MG63 (cell line): ENCODE results near the gene IL23R. TPM values are rescaled to one million over a fixed set of nuclear protein-coding genes. Genes with fewer than 3 reads are reported as not detected.

Experiments used
- DNase-seq: peaks from one replicate; pipeline ENCODE4 v3.0.0-alpha.2; 2020
- H3K27me3 ChIP-seq: fragments of 250-450 bp; sonication (Bioruptor Pico); 2 replicates; pipeline ENCODE4 v1.5.1; 2020; ENCODE audit warnings: mild to moderate bottlenecking, moderate library complexity
- H3K36me3 ChIP-seq: fragments of 250-450 bp; sonication (Bioruptor Pico); 2 replicates; pipeline ENCODE4 v1.5.1; 2020; ENCODE audit warnings: mild to moderate bottlenecking, moderate library complexity
- H3K4me3 ChIP-seq: fragments of 250-450 bp; sonication (Bioruptor Pico); 2 replicates; pipeline ENCODE4 v1.5.1; 2020; ENCODE audit warnings: mild to moderate bottlenecking, moderate library complexity
- H3K9me3 ChIP-seq: fragments of 250-450 bp; sonication (Bioruptor Pico); 2 replicates; pipeline ENCODE4 v1.5.1; 2020; ENCODE audit warnings: mild to moderate bottlenecking, moderate library complexity
- total RNA-seq: library from RNA; depleted of rRNA; stranded (reverse); fragments of >200 nt; shearing (Covaris generic); gene quantifications from 2 replicates; pipeline ENCODE4 v1.2.3, GENCODE V29; 2014; ENCODE audit warnings: low replicate concordance

Gene IL23R
- total RNA-seq, 1 experiment from 2014 or later = not detected

- Histone ChIP-seq H3K9me3 (no peaks in the 10 kb centered on the region), H3K4me3 (no peak overlapping the region), H3K36me3 (no peaks in the 10 kb centered on the region), H3K27me3 (no peaks in the 10 kb centered on the region)
- no peak for DNase-seq
These were observed 43.3 kb downstream of the IL23R start for GRCh38 chr1:67209521-67209920.

DNA sequence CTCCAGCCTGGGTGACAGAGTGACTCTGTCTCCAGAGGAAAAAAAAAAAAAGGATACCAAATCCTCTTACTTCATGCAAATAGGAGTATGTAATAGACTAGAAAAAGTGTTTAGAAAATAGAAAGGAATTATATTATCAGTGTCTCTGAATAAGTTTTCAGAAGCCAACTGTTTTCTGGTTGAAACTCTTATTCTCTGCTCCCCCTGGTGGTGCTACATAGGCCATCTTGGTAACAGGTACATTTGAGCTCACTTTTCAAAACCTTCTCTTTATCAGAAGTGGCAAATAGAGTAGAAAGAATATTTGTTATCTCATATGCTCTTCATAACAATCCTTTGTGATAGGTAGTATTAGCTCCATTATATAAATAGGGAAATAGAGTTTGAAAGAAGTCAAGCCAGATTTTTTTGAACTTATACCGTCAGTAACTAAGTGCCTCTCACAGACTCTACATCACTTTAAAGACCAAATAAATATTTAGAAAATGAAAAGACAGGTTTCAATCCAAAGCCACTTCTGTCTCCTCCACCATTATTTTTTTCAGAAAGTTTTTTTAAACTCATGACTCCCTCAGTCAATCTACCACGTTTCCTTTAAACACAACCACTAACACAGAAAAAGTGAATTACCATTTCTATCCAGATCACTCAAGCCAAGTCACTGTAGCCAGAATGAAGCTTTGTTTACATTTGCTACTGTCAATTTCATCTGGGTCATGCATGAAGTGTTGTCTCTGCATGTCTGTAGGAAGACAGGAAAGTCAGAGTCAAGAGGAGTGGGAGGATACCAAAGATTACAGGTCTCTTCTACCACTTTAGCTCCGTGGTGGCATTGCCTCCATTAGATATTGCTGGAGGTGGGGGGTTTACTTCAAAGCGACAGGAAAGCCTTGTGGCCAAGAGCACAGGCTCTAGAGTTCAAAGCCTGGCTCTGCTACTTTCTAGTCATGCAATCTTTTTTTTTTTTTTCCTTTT, 45.6 kb downstream of the IL23R start:
- no peak overlapping the region for H3K4me3 ChIP-seq
- no peaks in the 10 kb centered on the region for H3K27me3 ChIP-seq
- no peaks in the 10 kb centered on the region for H3K9me3 ChIP-seq
- H3K36me3 ChIP-seq = no peaks in the 10 kb centered on the region
- no peak for DNase-seq

- no peaks in the 10 kb centered on the region for H3K36me3 ChIP-seq
- H3K4me3 ChIP-seq = no peak overlapping the region
- H3K27me3 ChIP-seq = no peaks in the 10 kb centered on the region
- DNase-seq = no peak
- no peaks in the 10 kb centered on the region for H3K9me3 ChIP-seq
These were observed 46.9 kb downstream of the IL23R start for GRCh38 chr1:67213164-67213563.

- DNase-seq = no peak
- Histone ChIP-seq H3K9me3 (no peaks in the 10 kb centered on the region), H3K27me3 (no peaks in the 10 kb centered on the region), H3K36me3 (no peaks in the 10 kb centered on the region), H3K4me3 (no peak overlapping the region)
These were observed 47.7 kb downstream of the IL23R start for GRCh38 chr1:67213948-67214347.

GRCh38 chr1:67214420-67215174, 48.3 kb downstream of the IL23R start:
- Histone ChIP-seq H3K9me3 (no peaks in the 10 kb centered on the region), H3K36me3 (no peaks in the 10 kb centered on the region), H3K27me3 (no peaks in the 10 kb centered on the region), H3K4me3 (no peak overlapping the region)
- no peak for DNase-seq

- H3K4me3 ChIP-seq = no peak overlapping the region
- H3K9me3 ChIP-seq = no peaks in the 10 kb centered on the region
- no peak for DNase-seq
- H3K36me3 ChIP-seq = no peaks in the 10 kb centered on the region
- no peaks in the 10 kb centered on the region for H3K27me3 ChIP-seq
These were observed 50.1 kb downstream of the IL23R start for GRCh38 chr1:67216401-67216800.

GRCh38 chr1:67217417-67217816, 51.2 kb downstream of the IL23R start:
- no peak for DNase-seq
- no peaks in the 10 kb centered on the region for H3K9me3 ChIP-seq

GRCh38 chr1:67217938-67218337, 51.7 kb downstream of the IL23R start:
- DNase-seq = no peak
- Histone ChIP-seq H3K36me3 (no peaks in the 10 kb centered on the region), H3K4me3 (no peak overlapping the region), H3K9me3 (no peaks in the 10 kb centered on the region), H3K27me3 (no peaks in the 10 kb centered on the region)

More at GRCh38 chr1:67217417-67217816, 51.2 kb downstream of the IL23R start:
- Histone ChIP-seq H3K27me3 (no peaks in the 10 kb centered on the region), H3K4me3 (no peak overlapping the region), H3K36me3 (no peaks in the 10 kb centered on the region)

- H3K9me3 ChIP-seq = no peaks in the 10 kb centered on the region
- no peaks in the 10 kb centered on the region for H3K36me3 ChIP-seq
- H3K27me3 ChIP-seq = no peaks in the 10 kb centered on the region
- DNase-seq = no peak
- no peak overlapping the region for H3K4me3 ChIP-seq
These were observed 58.6 kb downstream of the IL23R start for GRCh38 chr1:67224856-67225255.

GRCh38 chr1:67226688-67227087, 60.4 kb downstream of the IL23R start:
- no peak for DNase-seq
- no peak overlapping the region for H3K4me3 ChIP-seq

DNA sequence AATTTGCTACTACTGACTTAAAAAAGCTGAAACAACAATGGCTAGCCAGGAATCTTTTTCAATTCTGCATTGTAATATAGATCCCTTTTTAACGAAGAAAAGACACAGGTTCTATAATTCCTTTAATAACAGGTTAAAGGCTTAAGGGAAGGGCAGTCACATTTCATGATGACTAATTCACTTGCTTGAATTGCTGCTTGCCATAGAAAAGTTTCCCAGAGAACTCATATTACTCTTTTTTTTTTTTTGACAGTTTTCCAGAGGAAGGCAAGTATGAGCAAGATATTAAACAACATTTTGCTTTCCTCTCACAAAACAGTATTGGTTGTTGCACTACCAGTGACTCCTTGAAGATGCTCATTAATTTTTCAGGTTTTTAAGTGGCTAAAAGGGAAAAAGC, 60.9 kb downstream of the IL23R start:
- no peaks in the 10 kb centered on the region for H3K9me3 ChIP-seq
- H3K4me3 ChIP-seq = no peak overlapping the region
- no peak for DNase-seq
- no peaks in the 10 kb centered on the region for H3K36me3 ChIP-seq
- no peaks in the 10 kb centered on the region for H3K27me3 ChIP-seq

More at GRCh38 chr1:67226688-67227087, 60.4 kb downstream of the IL23R start:
- no peaks in the 10 kb centered on the region for H3K36me3 ChIP-seq
- H3K9me3 ChIP-seq = no peaks in the 10 kb centered on the region
- no peaks in the 10 kb centered on the region for H3K27me3 ChIP-seq

- Histone ChIP-seq H3K36me3 (no peaks in the 10 kb centered on the region), H3K9me3 (no peaks in the 10 kb centered on the region), H3K4me3 (no peak overlapping the region), H3K27me3 (no peaks in the 10 kb centered on the region)
- DNase-seq = no peak
These were observed 62.5 kb downstream of the IL23R start for GRCh38 chr1:67228791-67229190.

DNA sequence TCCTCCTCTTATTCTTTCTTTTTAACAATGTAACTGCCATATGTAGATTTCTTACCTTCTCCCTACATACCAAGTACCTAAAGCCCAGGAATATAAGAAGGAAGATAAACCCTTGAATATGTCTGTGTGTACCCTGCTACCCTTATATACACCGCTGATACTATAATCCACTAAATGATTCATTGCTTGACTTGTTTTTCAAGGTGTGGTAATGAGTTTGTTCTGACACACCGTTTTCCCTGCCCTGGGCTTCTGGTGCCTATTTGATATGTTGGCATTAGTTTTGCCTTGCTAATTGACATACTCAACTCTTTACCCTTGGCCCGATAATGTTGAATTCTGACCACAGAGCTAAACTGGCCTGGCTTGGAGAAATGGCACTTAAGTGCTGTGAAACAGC, 64.3 kb downstream of the IL23R start:
- Histone ChIP-seq H3K9me3 (no peaks in the 10 kb centered on the region), H3K36me3 (no peaks in the 10 kb centered on the region)
- no peak for DNase-seq

DNA sequence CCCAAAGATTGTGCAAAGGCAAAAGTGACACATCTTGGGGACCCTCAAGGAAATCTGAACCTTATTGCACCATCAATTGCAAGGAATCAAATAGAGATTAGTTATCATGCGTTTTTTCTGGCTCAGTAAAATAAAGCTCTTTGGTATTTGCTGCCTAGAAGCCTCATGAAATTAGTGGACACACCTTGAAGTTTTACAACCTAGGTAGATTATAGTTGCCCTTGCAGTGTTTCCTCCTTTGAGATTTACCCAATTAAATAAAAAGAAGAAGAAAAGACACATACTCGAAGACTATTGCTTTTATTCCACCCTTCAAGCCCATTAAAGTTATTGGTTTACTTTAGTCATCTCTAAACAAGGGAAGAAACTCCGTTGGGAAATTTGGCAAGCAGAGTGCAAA, 70.0 kb downstream of the IL23R start:
- no peak for DNase-seq
- no peak overlapping the region for H3K4me3 ChIP-seq
- H3K9me3 ChIP-seq = no peaks in the 10 kb centered on the region
- no peaks in the 10 kb centered on the region for H3K36me3 ChIP-seq
- no peaks in the 10 kb centered on the region for H3K27me3 ChIP-seq

More for the DNA sequence above, 64.3 kb downstream of the IL23R start:
- H3K4me3 ChIP-seq = no peak overlapping the region
- H3K27me3 ChIP-seq = no peaks in the 10 kb centered on the region

DNA sequence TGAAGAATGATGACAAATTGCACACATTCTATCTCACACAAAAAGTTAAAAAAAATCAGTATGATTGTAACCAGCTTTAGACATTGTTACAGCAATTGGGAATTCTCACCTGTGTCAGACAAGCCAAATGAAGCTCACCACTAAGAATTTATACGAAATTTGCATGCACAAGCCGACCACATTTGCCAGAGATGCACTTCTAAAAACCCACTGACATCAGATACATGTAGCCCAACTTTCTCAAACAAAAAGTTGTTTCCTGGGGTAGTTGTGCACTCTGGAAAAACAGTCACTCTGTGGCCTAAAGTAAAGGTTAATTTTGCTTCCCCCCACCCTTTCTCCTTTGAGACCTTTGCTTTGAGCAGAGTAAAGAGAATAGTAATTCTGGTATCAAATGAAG, 73.5 kb downstream of the IL23R start:
- DNase-seq = no peak
- H3K36me3 ChIP-seq = no peaks in the 10 kb centered on the region

GRCh38 chr1:67241200-67241746, 75.0 kb downstream of the IL23R start:
- no peak for DNase-seq
- no peaks in the 10 kb centered on the region for H3K9me3 ChIP-seq
- no peaks in the 10 kb centered on the region; the same call in 1 of the 2 replicates for H3K27me3 ChIP-seq
- no peak overlapping the region for H3K4me3 ChIP-seq
- no peaks in the 10 kb centered on the region for H3K36me3 ChIP-seq

More for the DNA sequence above, 73.5 kb downstream of the IL23R start:
- no peaks in the 10 kb centered on the region for H3K9me3 ChIP-seq
- H3K4me3 ChIP-seq = no peak overlapping the region
- no peaks in the 10 kb centered on the region; the same call in 1 of the 2 replicates for H3K27me3 ChIP-seq

DNA sequence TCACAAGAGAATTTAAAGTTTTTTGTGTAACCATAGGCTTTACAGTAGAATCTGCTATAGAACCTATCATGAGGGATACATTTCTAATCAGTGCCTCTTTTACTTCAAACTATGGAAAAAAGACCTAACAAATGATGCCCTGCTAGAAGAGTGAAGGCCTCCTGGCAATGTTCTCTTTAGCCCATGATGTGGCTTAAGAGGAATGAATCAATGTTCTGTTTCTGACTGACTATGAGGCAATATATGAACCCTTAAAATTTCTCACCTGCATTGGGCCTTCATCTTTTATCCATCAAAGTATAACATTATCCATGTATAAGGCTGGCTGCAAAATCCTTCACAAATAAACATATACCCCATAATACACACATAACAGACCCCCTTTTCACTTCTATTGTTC, 75.8 kb downstream of the IL23R start:
- Histone ChIP-seq H3K9me3 (no peaks in the 10 kb centered on the region), H3K4me3 (no peak overlapping the region), H3K36me3 (no peaks in the 10 kb centered on the region), H3K27me3 (no peaks in the 10 kb centered on the region; the same call in 1 of the 2 replicates)
- no peak for DNase-seq
